CD8-positive, alpha-beta memory T cell (primary cell): ENCODE measurements around the gene SLC38A4. TPM values are rescaled to one million over a fixed set of nuclear protein-coding genes. Genes with fewer than 3 reads are reported as not detected.

Source experiments
- CTCF ChIA-PET: fragments of 350-600 bp; sonication (Branson Sonifier 250); formaldehyde crosslinking; loops from one replicate; lab custom pipeline; 2021; ENCODE audit warnings: antibody characterized with exemption; lab: Charles Lee
- POLR2A ChIA-PET: fragments of 350-600 bp; sonication (Branson Sonifier 250); formaldehyde crosslinking; loops from one replicate; lab custom pipeline; 2021; ENCODE audit warnings: antibody characterized with exemption; lab: Charles Lee
- DNase-seq, 5 donors: peaks; one replicate each; pipeline versions ENCODE4 v3.0.0 to v3.0.0-alpha.2; 2020 to 2022; ENCODE audit warnings: mixed read lengths in 1 of 5
- H3K27ac ChIP-seq: one replicate; pipeline ENCODE4 v1.7.0; 2013; ENCODE audit warnings: low read depth, mild to moderate bottlenecking, low read length, moderate library complexity
- H3K27me3 ChIP-seq: 2 replicates; pipeline ENCODE4 v1.7.0; 2013; ENCODE audit warnings: low read length, mild to moderate bottlenecking; ENCODE audit not compliant: insufficient read depth, poor library complexity, severe bottlenecking
- H3K36me3 ChIP-seq: 2 replicates; pipeline ENCODE4 v1.7.0; 2013; ENCODE audit warnings: mild to moderate bottlenecking, low read length, moderate library complexity; ENCODE audit not compliant: insufficient read depth
- H3K4me1 ChIP-seq: 2 replicates; pipeline ENCODE4 v1.7.0; 2013; ENCODE audit warnings: mild to moderate bottlenecking, low read length, moderate library complexity; ENCODE audit not compliant: insufficient read depth
- H3K4me3 ChIP-seq: 2 replicates; pipeline ENCODE4 v1.7.0; 2013; ENCODE audit warnings: mild to moderate bottlenecking, low read length
- H3K9me3 ChIP-seq: 2 replicates; pipeline ENCODE4 v1.7.0; 2013; ENCODE audit warnings: mild to moderate bottlenecking, low read length
- H3K27ac Mint-ChIP-seq, 8 donors: one replicate each; pipeline ENCODE4 v1.8.0; 2020 to 2021; ENCODE audit warnings: mixed read lengths in 8 of 8, mild to moderate bottlenecking in 6 of 8, inconsistent platforms in 3 of 8, moderate library complexity in 3 of 8
- H3K27me3 Mint-ChIP-seq, 2 donors: one replicate each; pipeline ENCODE4 v1.8.0; 2020 to 2021; ENCODE audit warnings: mixed read lengths in 2 of 2, mild to moderate bottlenecking in 1 of 2, moderate library complexity in 1 of 2
- H3K36me3 Mint-ChIP-seq, 3 donors: one replicate each; pipeline ENCODE4 v1.8.0; 2020 to 2021; ENCODE audit warnings: mixed read lengths in 3 of 3, inconsistent platforms in 1 of 3, mild to moderate bottlenecking in 1 of 3
- H3K4me1 Mint-ChIP-seq, 3 donors: one replicate each; pipeline ENCODE4 v1.8.0; 2020 to 2021; ENCODE audit warnings: mixed read lengths in 3 of 3, inconsistent platforms in 1 of 3, mild to moderate bottlenecking in 1 of 3
- H3K4me3 Mint-ChIP-seq, 7 donors: one replicate each; pipeline ENCODE4 v1.8.0; 2020 to 2021; ENCODE audit warnings: mixed read lengths in 7 of 7, mild to moderate bottlenecking in 6 of 7, moderate library complexity in 4 of 7, inconsistent platforms in 2 of 7
- H3K9me3 Mint-ChIP-seq, 5 donors: one replicate each; pipeline ENCODE4 v1.8.0; 2020 to 2022; ENCODE audit warnings: mixed read lengths in 5 of 5, mild to moderate bottlenecking in 3 of 5, moderate library complexity in 2 of 5, inconsistent platforms in 1 of 5
- polyA plus RNA-seq: library from polyadenylated mRNA; unstranded; fragments of 300-500 nt; fragmentation: Illumina TruSeq; gene quantifications from one replicate; pipeline ENCODE4 v1.2.3, GENCODE V29; 2021
- total RNA-seq, 2 experiments: library from RNA; stranded (reverse); gene quantifications; one replicate each; pipeline ENCODE4 v1.2.3, GENCODE V29; 2021

The SLC38A4 gene
- total and polyA plus RNA-seq, 3 experiments from 2014 or later = not detected

DNA sequence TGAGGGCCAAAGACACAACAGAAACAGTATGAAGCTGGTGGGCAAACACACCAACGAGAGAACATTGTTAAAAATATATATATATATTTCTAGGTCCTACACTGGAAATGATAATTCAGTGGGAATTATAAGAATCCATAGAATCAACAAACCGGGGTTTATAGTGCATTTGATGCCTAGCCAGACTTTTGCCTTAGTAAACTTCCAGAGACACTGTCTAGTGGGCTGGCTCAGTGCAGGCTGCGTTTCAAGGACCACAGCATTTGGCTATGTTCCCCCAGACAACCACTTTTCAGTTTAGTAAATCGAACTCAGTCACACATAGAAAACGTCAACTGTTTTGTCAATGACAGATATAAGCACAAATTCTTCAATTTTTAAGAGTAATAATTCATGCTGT, 41.9 kb downstream of the SLC38A4 start:
- H3K36me3 ChIP-seq = no peaks in the 10 kb centered on the region
- Mint-ChIP-seq H3K27me3 (peaks cover 2 to 12% of the 10 kb centered on the region in 2 donors), H3K4me3 (no peak overlapping the region), H3K27ac (no peak overlapping the region), H3K4me1 (no peaks in the 10 kb centered on the region), H3K9me3 (no peaks in the 10 kb centered on the region), H3K36me3 (no peaks in the 10 kb centered on the region)
- no peaks in the 10 kb centered on the region for H3K4me1 ChIP-seq
- no peak overlapping the region for H3K4me3 ChIP-seq
- H3K9me3 ChIP-seq = no peaks in the 10 kb centered on the region
- no peak for DNase-seq
- ChIA-PET POLR2A (no interaction called here), CTCF (no interaction called here)
- no peak overlapping the region for H3K27ac ChIP-seq
- no peaks in the 10 kb centered on the region for H3K27me3 ChIP-seq

DNA sequence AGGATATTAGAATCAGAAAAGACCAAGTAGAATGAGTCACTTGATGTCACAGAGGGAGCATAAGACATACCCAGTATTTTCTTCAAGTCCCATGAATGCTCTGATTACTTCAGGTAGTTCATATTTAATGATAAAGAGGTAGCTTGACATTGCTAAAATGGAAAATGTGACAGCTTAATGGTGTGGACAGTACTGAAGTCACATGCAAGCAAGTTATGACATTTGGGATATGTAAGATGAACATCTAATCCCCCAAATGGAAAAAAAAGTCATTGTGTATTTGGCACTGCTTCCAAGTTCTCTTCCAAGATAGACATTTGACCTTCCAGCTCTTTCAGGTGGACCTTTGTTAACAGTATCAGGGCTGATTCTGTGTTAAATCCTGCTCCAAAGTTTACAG, 45.9 kb downstream of the SLC38A4 start:
- Mint-ChIP-seq H3K27ac (no peak overlapping the region), H3K4me3 (no peak overlapping the region), H3K9me3 (no peaks in the 10 kb centered on the region), H3K4me1 (no peaks in the 10 kb centered on the region), H3K36me3 (no peaks in the 10 kb centered on the region), H3K27me3 (peaks cover 0 to 14% of the 10 kb centered on the region in 2 donors)
- no peak overlapping the region for H3K4me3 ChIP-seq
- ChIA-PET CTCF (no interaction called here), POLR2A (no interaction called here)
- H3K9me3 ChIP-seq = no peaks in the 10 kb centered on the region
- H3K36me3 ChIP-seq = no peaks in the 10 kb centered on the region
- H3K4me1 ChIP-seq = no peaks in the 10 kb centered on the region
- DNase-seq = no peak
- H3K27me3 ChIP-seq = no peaks in the 10 kb centered on the region
- H3K27ac ChIP-seq = no peak overlapping the region

GRCh38 chr12:46779063-46779462, 46.7 kb downstream of the SLC38A4 start:
- no peak overlapping the region for H3K27ac ChIP-seq
- Mint-ChIP-seq H3K36me3 (no peaks in the 10 kb centered on the region), H3K27me3 (peaks cover 0 to 16% of the 10 kb centered on the region in 2 donors), H3K27ac (no peak overlapping the region), H3K4me1 (no peaks in the 10 kb centered on the region), H3K9me3 (no peaks in the 10 kb centered on the region), H3K4me3 (no peak overlapping the region)
- H3K27me3 ChIP-seq = no peaks in the 10 kb centered on the region
- no peak for DNase-seq
- ChIA-PET POLR2A (no interaction called here), CTCF (no interaction called here)
- H3K36me3 ChIP-seq = no peaks in the 10 kb centered on the region
- H3K4me1 ChIP-seq = no peaks in the 10 kb centered on the region
- no peak overlapping the region for H3K4me3 ChIP-seq
- H3K9me3 ChIP-seq = no peaks in the 10 kb centered on the region

GRCh38 chr12:46778415-46778814, 47.4 kb downstream of the SLC38A4 start:
- H3K4me1 Mint-ChIP-seq = no peaks in the 10 kb centered on the region
- no peaks in the 10 kb centered on the region for H3K9me3 ChIP-seq
- no peak overlapping the region for H3K27ac ChIP-seq
- no peaks in the 10 kb centered on the region for H3K36me3 Mint-ChIP-seq
- H3K9me3 Mint-ChIP-seq = no peaks in the 10 kb centered on the region
- H3K4me3 ChIP-seq = no peak overlapping the region
- ChIA-PET POLR2A (no interaction called here), CTCF (no interaction called here)
- no peaks in the 10 kb centered on the region for H3K36me3 ChIP-seq
- no peak for DNase-seq
- no peak overlapping the region for H3K4me3 Mint-ChIP-seq
- H3K27ac Mint-ChIP-seq = peak overlapping the region in 1 of 8 donors; percentile 59
- peaks cover 0 to 13% of the 10 kb centered on the region in 2 donors for H3K27me3 Mint-ChIP-seq
- no peaks in the 10 kb centered on the region for H3K4me1 ChIP-seq
- H3K27me3 ChIP-seq = no peaks in the 10 kb centered on the region

GRCh38 chr12:46777587-46777986, 48.2 kb downstream of the SLC38A4 start:
- CTCF ChIA-PET = no interaction called here
- Mint-ChIP-seq H3K27me3 (peaks cover 0 to 10% of the 10 kb centered on the region in 2 donors), H3K36me3 (no peaks in the 10 kb centered on the region), H3K9me3 (no peaks in the 10 kb centered on the region), H3K27ac (no peak overlapping the region), H3K4me1 (no peaks in the 10 kb centered on the region), H3K4me3 (no peak overlapping the region)
- H3K27me3 ChIP-seq = no peaks in the 10 kb centered on the region
- H3K9me3 ChIP-seq = no peaks in the 10 kb centered on the region
- no peaks in the 10 kb centered on the region for H3K4me1 ChIP-seq
- POLR2A ChIA-PET = no interaction called here
- no peak for DNase-seq
- no peak overlapping the region for H3K27ac ChIP-seq
- H3K36me3 ChIP-seq = no peaks in the 10 kb centered on the region
- H3K4me3 ChIP-seq = no peak overlapping the region

GRCh38 chr12:46775796-46776195, 50.0 kb downstream of the SLC38A4 start:
- H3K36me3 ChIP-seq = no peaks in the 10 kb centered on the region
- H3K27me3 ChIP-seq = no peaks in the 10 kb centered on the region
- no peak overlapping the region for H3K4me3 ChIP-seq
- H3K4me1 ChIP-seq = no peaks in the 10 kb centered on the region
- ChIA-PET POLR2A (no interaction called here), CTCF (no interaction called here)
- Mint-ChIP-seq H3K4me1 (no peaks in the 10 kb centered on the region), H3K9me3 (no peaks in the 10 kb centered on the region), H3K27me3 (peaks cover 2 to 14% of the 10 kb centered on the region in 2 donors), H3K36me3 (no peaks in the 10 kb centered on the region), H3K4me3 (no peak overlapping the region), H3K27ac (no peak overlapping the region)
- DNase-seq = no peak
- H3K27ac ChIP-seq = no peak overlapping the region
- no peaks in the 10 kb centered on the region for H3K9me3 ChIP-seq

GRCh38 chr12:46774322-46774633, 51.5 kb downstream of the SLC38A4 start:
- H3K9me3 ChIP-seq = no peaks in the 10 kb centered on the region
- Mint-ChIP-seq H3K9me3 (no peaks in the 10 kb centered on the region), H3K4me1 (no peaks in the 10 kb centered on the region), H3K27me3 (peaks cover 2 to 14% of the 10 kb centered on the region in 2 donors), H3K27ac (no peak overlapping the region), H3K36me3 (no peaks in the 10 kb centered on the region), H3K4me3 (no peak overlapping the region)
- no peaks in the 10 kb centered on the region for H3K36me3 ChIP-seq
- no peak overlapping the region for H3K27ac ChIP-seq
- no peaks in the 10 kb centered on the region for H3K27me3 ChIP-seq
- DNase-seq = no peak
- CTCF ChIA-PET = no interaction called here
- POLR2A ChIA-PET = no interaction called here
- no peaks in the 10 kb centered on the region for H3K4me1 ChIP-seq
- no peak overlapping the region for H3K4me3 ChIP-seq

DNA sequence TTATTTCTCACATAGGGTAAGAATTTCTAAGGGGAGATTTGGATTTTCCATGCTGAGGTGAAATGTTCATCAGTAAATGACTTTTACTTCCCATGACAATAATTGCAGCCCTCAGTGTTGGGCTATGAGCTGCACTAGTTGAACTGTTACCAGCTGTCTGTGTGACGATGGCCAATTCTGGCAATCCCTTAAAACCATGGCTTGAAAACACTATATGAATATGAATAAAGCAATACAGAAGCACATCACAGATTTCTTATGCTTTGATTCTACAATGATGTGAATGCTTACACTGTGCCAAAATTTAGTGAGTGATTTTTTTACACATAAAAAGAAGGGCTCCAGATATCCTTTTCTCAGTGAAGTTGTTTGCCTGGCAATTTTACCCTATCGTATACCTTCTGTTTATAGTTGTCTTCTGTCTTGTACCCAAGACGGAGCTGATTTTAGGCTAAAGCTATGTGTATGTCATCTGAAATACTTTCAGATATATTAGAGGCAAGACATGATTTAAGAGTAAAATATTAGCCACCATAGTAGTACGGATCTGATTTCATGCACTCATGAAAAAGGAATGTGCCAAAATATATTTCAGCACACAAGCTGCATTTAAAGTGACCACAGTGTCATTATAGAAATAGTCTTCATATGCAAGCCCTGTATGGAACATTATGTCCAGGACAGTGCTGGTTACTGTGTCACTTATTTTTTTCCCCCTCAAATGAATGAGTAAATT, 52.0 kb downstream of the SLC38A4 start:
- Histone ChIP-seq H3K27ac (no peak overlapping the region), H3K4me3 (no peak overlapping the region), H3K36me3 (no peaks in the 10 kb centered on the region), H3K27me3 (peaks cover 3% of the 10 kb centered on the region), H3K4me1 (no peaks in the 10 kb centered on the region), H3K9me3 (no peaks in the 10 kb centered on the region)
- Mint-ChIP-seq H3K36me3 (no peaks in the 10 kb centered on the region), H3K9me3 (no peaks in the 10 kb centered on the region), H3K4me1 (no peaks in the 10 kb centered on the region), H3K4me3 (no peak overlapping the region), H3K27me3 (peaks cover 2 to 14% of the 10 kb centered on the region in 2 donors), H3K27ac (no peak overlapping the region)
- ChIA-PET CTCF (no interaction called here), POLR2A (no interaction called here)
- no peak for DNase-seq
